ENCODE data around the gene UMAD1. TPM values are rescaled to one million over a fixed set of nuclear protein-coding genes. Genes with fewer than 3 reads are reported as not detected.

The UMAD1 gene
- total RNA-seq (2014; rRNA removed; shearing (Covaris generic)) = 8.8 and 10.1 TPM in 2 replicates

DNA sequence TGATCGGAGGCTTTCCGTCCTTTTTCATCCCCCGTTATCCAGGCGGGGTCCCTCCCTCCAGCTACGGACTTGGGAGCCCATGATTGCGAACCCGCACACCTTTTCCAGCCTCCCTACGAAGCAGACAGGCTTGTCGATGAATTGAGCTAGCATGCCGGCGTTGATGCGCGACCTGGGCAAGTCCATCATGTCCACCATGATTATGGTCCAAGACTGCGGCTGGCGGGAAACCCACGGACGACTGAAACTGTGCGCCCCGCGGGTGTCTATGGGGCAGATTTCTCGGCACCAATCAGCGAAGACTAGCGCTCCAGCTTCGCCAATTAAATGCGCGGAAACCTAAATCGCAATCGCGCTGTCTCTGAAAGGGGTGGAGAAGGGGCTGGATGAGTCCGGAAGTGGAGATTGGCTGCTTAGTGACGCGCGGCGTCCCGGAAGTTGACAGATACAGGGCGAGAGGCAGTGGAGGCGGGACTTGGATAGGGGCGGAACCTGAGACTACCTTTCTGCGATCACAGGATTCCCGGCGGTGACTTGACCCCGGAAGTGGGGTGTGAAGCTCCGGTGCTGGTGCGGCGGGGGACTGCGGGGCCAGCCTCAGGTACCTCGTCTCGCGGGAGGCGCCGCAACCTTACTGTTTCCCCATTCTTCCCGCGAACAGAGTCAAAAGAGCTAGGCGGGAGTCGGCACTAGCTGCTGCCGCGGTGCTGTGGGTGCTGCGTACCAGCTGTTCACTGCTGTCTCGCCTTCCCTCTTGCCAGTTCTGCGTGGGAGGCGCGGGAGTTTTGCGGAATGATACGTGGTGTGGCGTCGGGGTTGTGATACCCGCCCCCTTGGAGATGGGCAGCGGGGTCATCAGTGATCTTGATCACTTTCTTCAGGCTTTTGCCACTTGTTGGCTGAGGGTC is at the start of gene UMAD1:
UMAD1 (plus strand) TSS at position 532 of the 908 bp plus-strand sequence. CDS start 32,620 bp downstream, outside the sequence.

DNA sequence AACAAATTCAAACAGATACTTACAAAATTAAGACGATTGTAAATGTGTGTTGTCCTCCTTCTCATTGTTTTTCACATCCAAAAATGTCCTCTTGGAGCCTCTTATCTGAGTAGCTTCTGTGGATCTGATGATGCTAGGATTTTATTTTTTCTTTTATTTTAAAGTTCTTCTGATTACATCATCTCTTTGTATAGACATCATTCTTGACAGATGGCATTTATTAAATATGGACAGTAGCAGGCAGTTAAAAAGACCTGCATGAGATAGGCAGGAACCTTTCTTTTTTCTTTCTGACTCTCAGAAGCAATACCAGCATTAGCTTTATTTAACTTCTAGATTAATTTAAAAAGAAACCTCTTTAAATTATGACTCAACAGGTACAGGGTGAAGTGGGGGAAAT is 77.9 kb downstream of the UMAD1 start, which contains the start of gene RPA3:
RPA3 (minus strand) TSS at position 116 of the 400 bp plus-strand sequence. CDS start 78,189 bp downstream, outside the sequence.

Small RNAs within 50 kb of the gene (small RNA-seq; reads per million reads assigned to genes)
- not detected for gene RNU6-534P

Other genes starting within 250 kb of the UMAD1 start
- 0.03 TPM in 1 of 2 replicates, not detected in the other for gene COL28A1, start 104.9 kb upstream of the UMAD1 start, total RNA-seq (2014; rRNA removed; shearing (Covaris generic))
- 23.2 and 27.4 TPM in 2 replicates for gene MIOS, start 73.9 kb upstream of the UMAD1 start, total RNA-seq (2014; rRNA removed; shearing (Covaris generic))
- gene RPA3, start 77.9 kb downstream of the UMAD1 start, total RNA-seq (2014; rRNA removed; shearing (Covaris generic)) = 49.9 and 65.5 TPM in 2 replicates

Data from A375 (cell line).